ENCODE data around the gene ALX4. TPM values are rescaled to one million over a fixed set of nuclear protein-coding genes. Genes with fewer than 3 reads are reported as not detected.

The ALX4 gene
- total and polyA plus RNA-seq, 2 donors (not counting 3 experiments of a cell fraction or from before 2014, with no cell fraction given), result not detected

- DNase-seq (ENCODE audit: low read depth, low spot score), result no peak
- Histone ChIP-seq H2AFZ (ENCODE audit: low read depth, low read length) (no peak overlapping the region), H3K4me3 (replicated peaks in 1 of 3; ENCODE audit: insufficient read depth in 1 of 3, low read depth in 1 of 3, low read length in 3 of 3) (no peak overlapping the region), H3K4me2 (ENCODE audit: insufficient read depth, low read length) (no peak overlapping the region), H4K20me1 (replicated peaks; ENCODE audit: control insufficient read depth, extremely low read depth, insufficient read depth, low read length) (no peaks in the 10 kb centered on the region), H3K9ac (replicated peaks; ENCODE audit: extremely low read depth, insufficient read depth, low read length) (no peak overlapping the region), H3K9me1 (replicated peaks; ENCODE audit: control insufficient read depth, extremely low read depth, insufficient read depth, low read length) (no peaks in the 10 kb centered on the region), H3K36me3 (ENCODE audit: control insufficient read depth in 2 of 2, extremely low read depth in 1 of 2, insufficient read depth in 2 of 2, low read length in 2 of 2) (no peaks in the 10 kb centered on the region), H3K79me2 (ENCODE audit: control insufficient read depth, insufficient read depth, low read length) (no peaks in the 10 kb centered on the region), H3K27ac (ENCODE audit: insufficient read depth, low read depth, low read length) (no peak overlapping the region), H3K4me1 (ENCODE audit: control insufficient read depth, extremely low read depth, insufficient read depth, low read length) (peaks cover 7% of the 10 kb centered on the region), H3K27me3 (ENCODE audit: control insufficient read depth in 2 of 2, insufficient read depth in 2 of 2, low read length in 2 of 2) (peaks cover 94 to 96% of the 10 kb centered on the region in 2 experiments), H3K9me3 (replicated peaks; ENCODE audit: control insufficient read depth, insufficient read depth, low read length) (no peaks in the 10 kb centered on the region)
- no TSS peak for BruUV-seq (replicated peaks)
- intact Hi-C loops (cut with micrococcal nuclease), result no loop called here
- ChIA-PET POLR2A (no interaction called here), CTCF (interaction anchor here (1.2 to 1.4 kb wide), 3 partner anchors 9 to 226 kb away, joined by 3 to 5 read pairs (median 4); no protein-coding TSS in a partner anchor)
- TF ChIP-seq POLR2AphosphoS5 (IDR thresholded peaks at IDR 0.05; ENCODE audit: insufficient read depth, low read depth, low read length) (no peak), POLR2A (IDR thresholded peaks at IDR 0.05; ENCODE audit: low read depth, low read length) (no peak), GATA2 (IDR thresholded peaks at IDR 0.05; ENCODE audit: insufficient read depth, insufficient read length, low read depth, low read length) (no peak), EZH2 (IDR thresholded peaks at IDR 0.05; ENCODE audit: borderline replicate concordance, low read depth, low read length, severe bottlenecking) (no peak), JUN (IDR thresholded peaks at IDR 0.05; ENCODE audit: borderline replicate concordance, insufficient read depth, insufficient read length, low read depth) (no peak), FOS (IDR thresholded peaks at IDR 0.05; ENCODE audit: borderline replicate concordance, insufficient read depth, low read length) (no peak), CTCF (IDR thresholded peaks at IDR 0.05; ENCODE audit: extremely low read depth in 1 of 2, insufficient read depth in 1 of 2, low read depth in 1 of 2, low read length in 2 of 2) (no peak), MYC (IDR thresholded peaks at IDR 0.05; ENCODE audit: low read depth, low read length) (no peak)
- TF ChIP-seq, protein P1, sequence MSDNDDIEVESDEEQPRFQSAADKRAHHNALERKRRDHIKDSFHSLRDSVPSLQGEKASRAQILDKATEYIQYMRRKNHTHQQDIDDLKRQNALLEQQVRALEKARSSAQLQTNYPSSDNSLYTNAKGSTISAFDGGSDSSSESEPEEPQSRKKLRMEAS (IDR thresholded peaks at IDR 0.05; ENCODE audit: insufficient read depth, insufficient read length), result no peak
- no peak for FAIRE-seq
- dilution Hi-C loops (cut with MboI; ENCODE audit: extremely low pct_ligation_motif_present, low sequenced_read_pairs), result no loop called here
Measured at GRCh38 chr11:44320289-44320973, 10.5 kb upstream of the ALX4 start.

Measured in endothelial cell of umbilical vein (primary cell).